Transverse colon (tissue), 3 donors: ENCODE measurements around the gene SLC24A3.

Experiments used
- EP300 ChIP-seq: sonication (generic); formaldehyde crosslinking; IDR thresholded peaks from one replicate; pipeline ENCODE4 v1.6.1; 2017; ENCODE audit warnings: antibody characterized with exemption, low read depth
- TF ChIP-seq, protein P1 (sequence below), 5 experiments: fragments of 200-600 bp in 3 of 5; fragments of 450-650 bp in 2 of 5; sonication (generic) in 3 of 5; IDR thresholded peaks; 1 replicate in 2 of 5; 2 replicates in 3 of 5; pipeline ENCODE4 v1.5.1; 2016 to 2017; ENCODE audit warnings: antibody characterized with exemption in 5 of 5, inconsistent platforms in 3 of 5, mild to moderate bottlenecking in 2 of 5, moderate library complexity in 1 of 5

GRCh38 chr20:19428324-19428723, 215.9 kb downstream of the SLC24A3 start:
- TF ChIP-seq, protein P1, sequence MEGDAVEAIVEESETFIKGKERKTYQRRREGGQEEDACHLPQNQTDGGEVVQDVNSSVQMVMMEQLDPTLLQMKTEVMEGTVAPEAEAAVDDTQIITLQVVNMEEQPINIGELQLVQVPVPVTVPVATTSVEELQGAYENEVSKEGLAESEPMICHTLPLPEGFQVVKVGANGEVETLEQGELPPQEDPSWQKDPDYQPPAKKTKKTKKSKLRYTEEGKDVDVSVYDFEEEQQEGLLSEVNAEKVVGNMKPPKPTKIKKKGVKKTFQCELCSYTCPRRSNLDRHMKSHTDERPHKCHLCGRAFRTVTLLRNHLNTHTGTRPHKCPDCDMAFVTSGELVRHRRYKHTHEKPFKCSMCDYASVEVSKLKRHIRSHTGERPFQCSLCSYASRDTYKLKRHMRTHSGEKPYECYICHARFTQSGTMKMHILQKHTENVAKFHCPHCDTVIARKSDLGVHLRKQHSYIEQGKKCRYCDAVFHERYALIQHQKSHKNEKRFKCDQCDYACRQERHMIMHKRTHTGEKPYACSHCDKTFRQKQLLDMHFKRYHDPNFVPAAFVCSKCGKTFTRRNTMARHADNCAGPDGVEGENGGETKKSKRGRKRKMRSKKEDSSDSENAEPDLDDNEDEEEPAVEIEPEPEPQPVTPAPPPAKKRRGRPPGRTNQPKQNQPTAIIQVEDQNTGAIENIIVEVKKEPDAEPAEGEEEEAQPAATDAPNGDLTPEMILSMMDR (IDR thresholded peaks at IDR 0.05) = no peak
- TF ChIP-seq EP300 = no peak
